Kasumi-1 (cell line): Measurements from ENCODE around the gene SUPT4H1.

ENCODE experiments used
- DNase-seq, 2 experiments: peaks; one replicate each; lab custom pipeline; 2025; lab: John Stamatoyannopoulos, UW

SUPT4H1 gene

DNA sequence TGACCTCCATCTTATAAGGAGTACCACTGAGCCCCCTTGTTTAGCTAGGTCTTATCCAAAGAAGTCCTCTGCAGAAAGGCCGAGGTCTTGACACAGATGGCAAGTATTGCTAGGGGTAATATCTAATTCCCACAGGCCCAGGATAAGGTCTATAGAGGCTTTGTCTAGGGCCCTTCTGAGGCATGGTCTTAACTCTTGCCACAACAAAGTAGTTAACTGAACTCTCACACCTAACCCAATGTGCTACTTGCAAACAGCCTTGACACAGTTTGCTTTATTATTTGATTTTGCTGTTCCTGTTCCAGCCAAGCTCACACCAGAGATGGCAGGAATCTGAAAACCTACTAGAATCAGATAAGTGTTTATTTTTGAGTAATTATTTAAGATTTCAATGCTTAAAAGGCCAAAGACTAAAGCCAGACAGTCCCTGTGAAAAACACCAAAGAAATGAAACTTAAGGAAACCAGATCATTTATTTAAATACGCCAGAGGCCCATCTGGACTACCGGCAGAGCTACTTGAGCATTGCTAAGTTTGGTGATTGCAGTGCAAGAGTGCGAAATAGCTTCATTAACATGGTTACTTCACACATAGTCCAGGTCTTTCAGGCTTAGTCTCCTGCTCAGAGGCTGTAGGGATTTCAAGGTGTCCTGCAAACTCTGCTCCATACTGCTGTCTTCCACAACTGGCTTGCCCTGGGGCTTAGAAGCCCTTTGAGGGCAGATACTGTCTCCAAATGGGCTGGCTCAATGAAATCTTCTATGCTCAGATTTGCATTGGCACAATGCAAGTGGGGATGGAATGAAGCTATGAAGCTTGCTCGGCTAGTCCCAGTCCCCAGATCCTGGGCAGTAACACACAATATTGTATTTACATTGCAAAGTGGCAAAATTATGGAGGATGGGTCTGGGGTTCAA lies 28.5 kb upstream of the SUPT4H1 start:
- no peak for DNase-seq

DNA sequence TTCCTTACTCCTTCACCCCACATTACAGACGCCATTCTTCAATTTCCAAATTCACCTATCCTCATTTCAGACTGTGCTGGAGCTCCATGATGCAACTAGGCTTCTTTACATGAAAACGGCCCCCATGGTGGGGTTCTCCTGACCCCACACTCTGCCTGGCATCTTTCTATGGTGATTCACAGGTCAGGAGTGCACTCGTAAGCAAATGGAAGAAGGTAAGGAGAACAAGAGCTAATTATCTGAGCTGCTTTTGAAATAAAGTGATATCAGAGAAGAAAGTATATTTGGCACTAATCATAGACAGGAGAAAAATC lies 27.5 kb upstream of the SUPT4H1 start:
- DNase-seq: no peak

DNA sequence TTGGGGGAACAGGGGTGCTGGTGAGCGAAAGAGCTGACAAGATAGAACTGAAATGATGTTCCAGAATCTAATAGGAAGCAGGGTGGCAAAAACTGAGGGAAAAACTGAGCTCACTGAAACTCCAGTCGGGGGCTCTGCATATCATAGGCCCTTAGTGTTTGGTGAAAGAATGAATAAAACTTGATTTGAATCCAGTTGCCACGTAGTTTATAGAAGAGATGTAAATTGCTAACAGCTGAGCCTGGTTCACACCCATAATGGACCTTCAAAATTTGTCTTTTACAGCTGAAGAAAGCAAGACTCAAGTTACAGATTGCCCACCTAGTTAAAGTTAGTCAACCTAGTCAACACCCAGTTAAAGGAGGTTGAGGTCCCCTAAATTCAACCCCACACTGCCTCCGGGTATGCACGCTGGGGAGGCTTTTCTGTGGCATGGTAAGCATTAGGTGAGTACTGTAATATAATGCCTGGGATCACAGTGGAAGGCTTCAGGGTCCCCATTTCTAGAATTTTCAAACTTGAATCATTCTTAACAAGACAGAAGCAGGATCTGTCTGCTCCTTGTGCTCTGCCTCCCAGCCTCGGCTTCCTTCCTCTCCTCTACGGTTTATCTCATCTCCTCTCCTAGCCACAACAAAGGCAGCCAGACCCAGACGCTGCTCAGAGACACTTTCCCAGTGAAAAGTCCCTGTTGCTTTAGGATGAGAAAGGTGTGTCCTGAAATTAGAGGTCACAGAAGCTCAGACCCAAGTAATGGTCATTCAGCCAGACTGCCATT lies 26.9 kb upstream of the SUPT4H1 start:
- peak; percentile 26 to 31 for DNase-seq

DNA sequence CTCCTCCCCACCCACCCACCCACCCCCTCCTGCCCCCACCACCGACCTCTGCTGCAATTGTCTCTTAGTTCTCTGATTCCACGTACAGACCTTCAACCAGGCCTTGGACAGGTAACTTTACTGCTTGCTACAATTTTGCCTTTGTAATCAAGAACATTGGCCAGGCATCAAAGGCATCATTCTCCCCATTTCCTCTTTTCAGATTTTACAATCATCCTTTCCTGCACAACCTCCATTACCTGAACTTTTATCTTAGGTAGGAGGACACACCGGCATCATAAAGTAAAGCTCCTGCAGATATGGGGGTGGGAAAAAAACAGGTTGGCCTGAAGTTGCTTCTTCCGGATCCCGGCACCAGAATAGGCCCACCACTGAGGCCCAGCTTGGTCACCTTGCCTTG lies 25.7 kb upstream of the SUPT4H1 start:
- DNase-seq: no peak

DNA sequence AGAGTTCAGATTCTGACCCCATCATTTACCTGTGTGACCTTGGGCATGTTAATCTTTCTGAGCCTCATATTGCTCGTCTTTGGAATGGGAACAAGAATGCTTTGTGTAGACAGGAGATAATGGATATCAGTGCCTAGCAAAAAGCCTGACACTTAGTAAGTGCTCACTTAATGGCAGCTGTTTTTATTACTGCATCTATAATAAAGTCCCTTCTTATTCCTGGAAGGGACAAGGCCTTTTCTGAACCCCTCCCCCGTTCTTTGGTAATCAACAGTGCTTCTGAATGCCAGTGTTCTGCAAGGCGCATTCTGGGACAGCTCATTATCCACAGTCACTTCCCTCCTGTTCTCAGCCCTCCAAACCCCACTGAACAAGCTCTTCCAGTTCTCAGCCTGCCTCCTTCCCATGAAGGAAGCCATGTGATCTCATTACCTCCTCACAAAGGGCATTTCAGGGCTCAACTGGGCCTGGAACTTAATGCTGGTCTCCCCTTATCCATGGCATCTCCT lies 25.1 kb upstream of the SUPT4H1 start:
- no peak for DNase-seq

DNA sequence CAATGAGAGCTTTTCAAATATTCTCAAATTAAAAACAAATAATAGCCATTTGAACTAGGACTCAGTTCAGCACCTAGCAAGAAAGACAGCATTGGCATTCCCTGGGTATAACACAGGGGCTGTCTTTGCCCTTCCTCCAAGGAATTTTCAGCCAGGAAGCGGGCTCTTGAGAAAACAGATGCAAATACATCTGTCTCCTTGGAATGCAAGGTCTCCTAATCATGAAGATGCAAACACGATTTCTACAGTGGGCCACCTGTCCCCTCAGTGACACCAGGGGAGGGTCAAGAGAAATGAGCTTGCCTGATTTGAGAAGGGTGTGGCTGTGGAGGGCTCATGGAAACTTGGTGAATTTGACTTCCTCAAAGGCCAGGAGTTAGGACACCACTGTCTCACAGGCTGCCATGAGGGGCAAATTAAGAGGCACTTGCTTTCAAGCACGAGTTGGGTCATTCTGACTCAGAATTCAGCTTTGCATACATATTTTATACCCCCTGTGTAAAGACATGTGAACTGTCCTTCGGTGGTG lies 24.5 kb upstream of the SUPT4H1 start:
- no peak for DNase-seq

DNA sequence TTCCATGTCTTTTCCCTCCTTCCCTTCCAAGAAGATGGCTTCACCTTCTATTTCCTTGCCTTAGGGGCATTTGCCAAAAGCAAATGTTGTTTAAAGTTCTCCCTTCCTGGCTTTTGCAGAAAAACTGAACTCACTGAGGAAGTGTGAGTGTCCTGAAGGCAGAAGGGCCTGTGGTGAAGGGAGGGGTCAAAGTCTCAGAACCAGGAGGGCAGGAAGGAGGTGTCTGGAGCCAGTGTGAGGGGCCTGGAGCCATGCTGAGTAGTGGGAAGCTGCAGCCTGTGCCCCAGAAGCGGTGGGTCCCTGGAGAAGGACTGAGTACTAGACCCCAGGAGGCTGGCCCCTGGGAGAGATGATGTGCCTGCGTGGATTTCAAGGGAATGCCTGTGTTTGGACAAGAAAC lies 23.8 kb upstream of the SUPT4H1 start:
- DNase-seq: no peak

DNA sequence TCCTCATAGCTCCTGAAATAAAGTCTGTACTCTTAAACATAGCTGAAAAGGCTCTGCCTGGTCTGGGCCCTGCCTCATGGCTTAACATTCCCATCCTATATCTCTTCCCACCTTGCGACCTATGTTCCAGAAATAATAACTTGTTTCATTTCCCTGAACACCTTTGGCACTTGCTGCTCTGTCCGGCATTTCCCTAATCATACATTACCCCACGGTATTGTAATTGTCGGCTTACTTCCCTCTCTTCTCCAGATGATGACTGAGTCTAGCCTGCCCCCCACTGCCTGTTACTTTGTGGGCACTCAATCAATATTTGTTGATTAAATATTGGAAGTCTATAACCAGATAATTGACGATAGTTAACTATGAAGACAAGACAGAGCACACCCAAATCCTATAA lies 23.3 kb upstream of the SUPT4H1 start:
- no peak for DNase-seq

DNA sequence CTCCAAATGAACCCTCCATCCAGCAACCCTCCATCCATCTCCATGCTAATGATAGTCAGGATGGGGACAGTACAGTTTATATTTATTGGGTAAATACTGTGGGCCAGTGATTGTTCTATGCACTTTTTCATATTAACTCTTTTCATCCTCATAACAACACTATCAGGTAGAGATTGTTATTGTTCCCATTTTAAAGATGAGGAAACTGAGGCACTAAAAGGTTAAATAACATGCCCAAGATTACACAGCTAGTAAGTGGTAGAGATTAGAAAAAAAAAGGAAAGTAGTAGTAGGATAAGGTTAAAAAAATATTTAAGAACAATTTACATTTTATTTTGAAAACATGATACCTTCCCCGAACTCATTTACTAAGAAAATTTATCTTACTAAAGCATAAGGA lies 21.9 kb upstream of the SUPT4H1 start:
- DNase-seq: no peak

DNA sequence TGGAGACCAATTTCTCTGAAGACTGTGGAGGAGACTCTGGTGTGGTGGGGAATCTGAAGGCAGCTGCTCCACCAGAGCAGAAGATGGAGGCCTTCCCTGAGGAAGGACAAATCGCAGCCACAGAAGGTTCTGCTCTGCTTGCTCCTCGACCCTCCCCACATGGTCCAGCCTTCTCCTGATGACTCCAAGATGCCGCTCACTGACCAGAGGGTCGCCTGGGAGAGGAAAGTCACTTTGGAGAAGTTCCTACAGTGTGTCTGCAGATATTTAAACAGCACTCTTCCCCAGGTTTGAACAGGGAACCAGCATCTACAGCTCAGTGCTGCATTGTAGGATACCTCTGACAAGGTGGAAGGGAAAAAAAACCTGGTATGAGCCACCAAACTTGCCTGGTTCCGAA lies 21.0 kb upstream of the SUPT4H1 start:
- no peak for DNase-seq

DNA sequence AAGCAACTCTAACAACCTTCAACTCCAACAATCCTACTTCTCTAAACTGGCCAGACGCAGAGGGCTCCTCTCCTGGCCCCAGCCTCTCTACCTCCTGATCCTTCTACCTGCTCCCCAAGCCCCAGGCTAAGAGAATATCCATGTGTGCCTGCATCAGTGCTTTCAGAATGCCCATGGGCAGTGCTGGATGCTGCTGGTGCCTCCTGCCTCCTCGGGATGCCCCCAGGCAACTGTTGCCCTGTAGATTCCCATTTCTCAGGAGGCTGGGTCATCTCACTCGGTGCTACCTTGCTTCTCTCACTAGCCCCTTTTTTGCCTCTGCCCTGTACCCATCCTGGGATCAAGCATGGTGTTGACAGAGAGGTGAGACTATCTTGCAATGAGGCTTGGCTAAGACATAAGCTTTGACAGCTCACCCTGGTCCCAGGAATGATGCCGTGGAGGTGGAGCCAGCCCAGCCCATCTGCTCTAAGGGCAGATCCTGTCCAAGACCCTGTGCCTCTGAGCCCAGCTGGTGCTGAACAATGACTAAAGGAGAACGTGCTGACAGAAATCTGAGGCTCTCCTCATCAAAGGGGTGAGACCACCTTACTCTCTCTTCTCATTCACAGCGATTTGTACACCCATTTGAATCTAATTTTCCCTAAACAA lies 19.4 kb upstream of the SUPT4H1 start:
- no peak for DNase-seq

DNA sequence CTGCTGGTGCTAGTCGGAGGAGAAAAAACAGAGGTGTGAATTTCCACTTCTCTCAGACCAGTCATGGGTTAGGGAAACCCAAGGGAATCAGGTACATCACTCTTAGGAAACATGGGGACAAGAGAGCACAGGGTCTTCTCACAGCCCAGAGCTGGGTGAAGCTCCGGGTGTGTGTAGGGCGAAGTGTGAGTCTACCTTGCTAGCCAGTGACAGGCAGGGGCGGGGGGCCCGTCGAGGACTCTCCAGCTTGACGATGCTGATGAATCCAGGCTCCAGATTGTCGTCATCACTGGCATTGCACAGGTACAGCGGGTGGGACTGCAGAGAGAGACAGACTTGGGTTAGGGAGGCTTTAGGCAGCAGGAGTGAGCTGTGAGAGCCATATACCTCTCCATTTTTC lies 18.7 kb upstream of the SUPT4H1 start:
- DNase-seq: no peak

DNA sequence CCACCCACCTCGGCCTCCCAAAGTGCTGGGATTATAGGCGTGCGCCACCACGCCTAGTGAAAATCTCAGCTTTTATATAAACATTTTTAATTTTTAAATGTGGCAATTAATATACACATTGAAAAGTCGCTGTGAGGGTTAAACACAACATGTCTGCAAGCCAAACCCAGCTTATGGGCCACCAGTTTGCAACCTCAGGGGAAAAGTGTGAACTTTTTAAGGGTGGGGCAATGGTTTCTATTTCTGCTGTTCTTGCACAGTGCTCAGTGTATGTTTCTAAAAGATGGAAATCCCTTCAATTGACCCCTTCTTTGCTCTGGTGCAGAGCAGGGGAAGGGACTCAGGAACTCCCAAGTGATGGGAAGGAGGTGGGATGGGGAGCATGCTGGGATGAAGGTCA lies 18.3 kb upstream of the SUPT4H1 start:
- DNase-seq: no peak

DNA sequence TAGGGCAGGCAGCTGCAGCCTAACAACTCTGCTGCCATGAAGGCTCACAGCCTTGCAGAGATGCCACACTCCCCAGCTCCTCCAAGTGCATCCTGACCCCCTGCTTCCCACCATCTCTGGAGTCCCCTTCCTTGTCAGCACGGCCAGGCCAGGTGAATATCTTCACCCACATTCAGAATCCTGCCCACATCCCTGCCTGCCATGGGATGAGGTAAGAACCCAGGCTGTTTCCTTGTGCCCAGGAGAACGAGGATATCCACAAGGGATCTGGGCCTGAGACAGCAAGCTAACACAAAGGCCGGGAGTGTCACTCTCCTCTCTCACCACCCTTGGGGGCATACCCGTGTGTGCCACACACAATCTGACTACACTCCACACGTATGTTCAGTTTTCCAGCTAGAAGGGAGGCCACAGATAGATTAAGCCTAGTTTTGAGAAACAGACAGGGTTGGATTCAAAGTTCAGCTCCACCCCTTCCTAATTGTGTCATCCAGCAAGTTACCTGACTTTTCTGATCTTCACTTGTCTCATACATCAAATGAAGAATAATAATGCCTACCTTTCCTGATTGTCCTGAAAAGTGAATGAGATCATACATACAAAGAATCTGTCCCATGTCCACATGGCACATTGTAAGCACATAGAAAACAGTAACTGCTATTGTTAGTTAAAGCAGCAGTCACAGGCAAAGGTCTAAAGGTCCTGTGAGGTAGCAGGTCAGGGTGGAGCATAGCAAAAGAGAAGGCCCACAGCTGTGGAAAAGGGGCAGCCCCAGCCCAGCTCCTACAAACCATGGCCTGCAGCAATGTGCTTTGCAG lies 17.4 kb upstream of the SUPT4H1 start:
- no peak for DNase-seq

DNA sequence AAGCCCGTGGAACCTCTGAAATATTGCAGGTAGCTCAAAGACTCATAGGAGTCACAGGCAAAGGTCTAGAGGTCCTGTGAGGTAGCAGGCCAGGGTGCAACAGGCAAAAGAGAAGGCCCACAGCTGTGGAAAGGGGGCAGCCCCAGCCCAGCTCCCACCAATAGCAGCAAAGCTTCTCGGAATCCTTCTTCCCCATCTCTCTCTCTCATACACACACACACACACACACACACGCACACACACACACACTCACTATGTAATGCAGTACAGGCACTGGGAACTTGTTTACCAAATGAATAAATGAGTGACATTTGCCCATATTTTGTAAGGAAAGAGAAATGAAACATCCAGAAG lies 16.8 kb upstream of the SUPT4H1 start:
- no peak for DNase-seq

DNA sequence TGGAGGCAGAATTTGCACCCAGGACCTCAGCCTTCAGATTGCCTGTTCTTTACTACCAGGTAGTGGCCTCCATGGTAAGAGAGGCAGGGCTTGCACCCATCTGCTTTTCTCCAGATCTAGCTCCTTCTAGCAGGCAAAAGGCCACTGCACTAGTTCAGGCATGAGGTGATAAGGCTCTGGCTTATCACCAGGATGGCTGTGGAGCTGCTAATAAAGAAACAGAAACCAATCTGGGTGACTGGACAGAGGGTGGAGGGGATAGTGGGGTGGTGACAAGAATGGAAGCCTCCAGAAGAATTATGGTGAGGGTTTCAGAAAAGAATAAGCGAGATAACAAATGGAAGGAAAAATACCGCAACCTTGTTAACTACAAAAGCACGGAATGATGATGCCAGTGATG lies 15.5 kb upstream of the SUPT4H1 start:
- no peak for DNase-seq

DNA sequence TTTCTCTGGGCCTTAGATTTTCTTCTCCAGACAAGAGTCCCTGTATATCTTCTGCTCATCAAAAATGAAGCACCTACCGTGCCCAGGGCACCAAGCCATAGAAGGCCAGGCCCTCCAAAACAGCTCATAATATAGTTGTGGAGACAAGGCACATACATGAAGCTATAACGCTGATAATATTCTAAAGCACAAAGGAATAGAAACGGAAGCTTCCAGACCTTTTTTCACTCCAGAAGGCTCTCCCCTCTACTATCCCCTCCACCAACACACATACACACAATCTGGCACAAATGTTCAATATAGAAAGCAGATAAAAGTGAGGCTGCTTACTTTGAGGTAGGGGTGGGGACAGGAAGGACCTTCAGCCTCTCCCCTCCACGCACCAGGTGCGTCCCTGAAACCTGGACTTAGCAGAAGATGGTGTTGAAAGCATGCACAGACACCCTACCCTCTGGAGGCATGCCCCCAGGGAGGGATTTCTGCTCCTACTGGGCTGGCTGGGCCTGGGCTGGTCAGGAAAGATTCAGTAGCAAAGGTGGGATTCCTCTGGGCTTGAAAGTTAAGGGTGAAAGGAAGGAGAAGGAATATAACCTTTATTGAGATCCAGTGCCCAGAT lies 14.1 kb upstream of the SUPT4H1 start:
- DNase-seq: no peak

DNA sequence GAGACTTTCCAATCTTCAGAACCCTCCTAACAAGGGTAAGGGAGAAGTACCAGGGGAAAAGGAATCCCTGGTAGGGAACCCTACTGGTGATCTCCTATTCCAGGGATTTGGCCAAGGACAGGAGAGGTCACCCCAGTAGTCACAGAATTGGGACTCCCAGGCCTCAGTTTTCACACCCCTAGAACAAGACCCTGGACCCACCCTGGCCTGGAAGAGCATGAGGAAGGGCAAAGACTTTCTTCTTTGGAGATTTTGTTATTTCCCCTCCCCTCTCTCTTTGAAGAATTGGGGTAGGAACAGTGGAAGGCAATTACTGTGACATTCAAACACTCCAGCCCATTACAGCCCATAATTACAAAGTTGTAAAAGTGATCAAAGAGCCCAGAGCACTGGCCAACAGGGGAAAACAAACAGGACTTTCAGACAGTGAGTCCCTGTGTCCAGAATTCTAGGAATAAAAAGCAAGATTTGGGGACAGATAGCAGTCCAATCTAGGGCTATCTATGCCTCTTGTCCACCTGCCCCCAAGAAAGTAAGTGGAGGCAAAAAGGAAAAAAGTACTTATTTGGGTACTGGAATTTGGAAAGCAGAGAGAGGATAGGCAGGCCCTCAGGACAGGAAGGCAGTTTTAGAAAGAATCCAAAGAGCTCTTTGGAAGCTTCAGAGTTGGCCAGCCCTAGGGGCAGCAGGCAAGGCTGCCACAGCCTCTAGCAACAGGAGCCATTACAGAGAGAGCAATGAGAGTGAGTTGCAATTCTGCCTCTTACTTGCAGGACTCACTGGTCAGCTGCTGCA lies 13.4 kb upstream of the SUPT4H1 start:
- DNase-seq: no peak

DNA sequence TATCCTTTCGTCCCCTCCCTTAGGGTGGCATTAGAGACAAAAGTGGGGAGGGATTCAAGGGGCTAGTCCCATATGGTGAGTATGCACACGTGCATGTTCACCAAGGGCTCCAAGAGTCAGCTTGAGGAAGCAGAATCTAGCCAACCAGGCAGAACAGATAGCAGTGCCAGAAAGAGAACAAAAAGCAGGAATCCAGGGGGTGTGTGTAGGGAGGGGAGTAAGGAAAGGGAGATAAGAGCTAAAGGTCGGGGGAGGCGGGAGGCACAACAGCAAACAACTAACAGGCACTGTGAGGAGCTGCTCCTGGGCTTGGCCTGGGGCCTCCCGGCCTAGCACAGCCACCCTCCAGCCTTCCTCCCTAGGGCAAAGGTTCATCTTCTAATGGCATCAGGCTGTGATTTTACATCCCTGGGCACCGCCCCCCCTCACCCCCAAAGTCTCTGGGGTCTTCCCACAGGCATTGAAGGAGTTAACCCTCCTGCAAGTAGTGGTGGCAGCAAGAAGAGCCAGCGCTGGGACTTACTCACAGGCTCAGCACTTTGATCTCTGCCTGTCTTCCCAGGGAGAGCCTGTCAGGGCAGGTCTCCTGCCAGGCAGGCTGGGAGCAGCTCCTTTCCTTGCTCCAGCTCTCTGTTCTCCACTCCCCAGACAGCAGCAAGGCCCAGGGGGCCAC lies 12.4 kb upstream of the SUPT4H1 start:
- no peak for DNase-seq
